Activated B cell treated with CpG ODN at 0.5 μM for 24 hours (primary cell): Measurements from ENCODE around the gene THOC3. TPM values are rescaled to one million over a fixed set of nuclear protein-coding genes. Genes with fewer than 3 reads are reported as not detected.

Experiments
- total RNA-seq: library from RNA; stranded (reverse); gene quantifications from 2 replicates; pipeline ENCODE4 v1.2.3, GENCODE V29; 2022

Gene THOC3
- total RNA-seq, 1 donor from 2014 or later = 27.0 TPM

Other genes starting within 250 kb of the THOC3 start
- gene CPLX2, start 96.7 kb downstream of the THOC3 start, total RNA-seq = not detected in 2 replicates